SU-DHL-6 (cell line): ENCODE results near the gene TOM1L2.

Source experiments
- H2AFZ ChIP-seq: fragments of 200-600 bp; sonication (generic); 2 replicates; pipeline ENCODE4 v1.6.1; 2014; ENCODE audit warnings: low read depth, mild to moderate bottlenecking, moderate library complexity, mixed read lengths, antibody characterized with exemption, low read length; ENCODE audit not compliant: severe bottlenecking
- H3F3A ChIP-seq: fragments of 200-600 bp; shearing (Covaris generic); 2 replicates; pipeline ENCODE4 v1.6.0; 2016; ENCODE audit warnings: antibody characterized with exemption, mild to moderate bottlenecking; ENCODE audit not compliant: insufficient read depth
- H3K27ac ChIP-seq: fragments of 200-600 bp; sonication (generic); 2 replicates; pipeline ENCODE4 v1.5.1; 2016; ENCODE audit warnings: low read depth, mild to moderate bottlenecking, low read length, moderate library complexity, mixed read lengths
- H3K27me3 ChIP-seq: fragments of 200-600 bp; sonication (generic), shearing (Covaris generic); 2 replicates; pipeline ENCODE4 v1.6.0; 2014; ENCODE audit warnings: mild to moderate bottlenecking, low read length
- H3K36me3 ChIP-seq: fragments of 200-600 bp; sonication (generic); 2 replicates; pipeline ENCODE4 v1.6.1; 2014; ENCODE audit warnings: mild to moderate bottlenecking, low read length, mixed read lengths
- H3K4me2 ChIP-seq: fragments of 300-600, 200-600 bp; shearing (Covaris generic), sonication (generic); 2 replicates; pipeline ENCODE4 v1.6.0; 2014; ENCODE audit warnings: low read length, low read depth, mild to moderate bottlenecking; ENCODE audit not compliant: poor library complexity, severe bottlenecking
- H3K4me3 ChIP-seq: fragments of 200-600 bp; sonication (generic); 2 replicates; pipeline ENCODE4 v1.5.1; 2014; ENCODE audit warnings: antibody characterized with exemption, low read length, mild to moderate bottlenecking, mixed read lengths; ENCODE audit not compliant: insufficient read depth, poor library complexity, severe bottlenecking
- H3K79me2 ChIP-seq: fragments of 200-600 bp; sonication (generic); 2 replicates; pipeline ENCODE4 v1.6.1; 2014; ENCODE audit warnings: mild to moderate bottlenecking, low read length, moderate library complexity; ENCODE audit not compliant: insufficient read depth
- H3K9ac ChIP-seq: fragments of 200-600 bp; sonication (generic); 2 replicates; pipeline ENCODE4 v1.7.0; 2014; ENCODE audit warnings: mild to moderate bottlenecking, low read length
- H3K9me2 ChIP-seq: fragments of 200-600 bp; sonication (generic); replicated peaks from 2 replicates; pipeline ENCODE4 v1.6.1; 2014; ENCODE audit warnings: low read length; ENCODE audit not compliant: insufficient read depth
- H3K9me3 ChIP-seq: fragments of 200-600 bp; sonication (generic); 2 replicates; pipeline ENCODE4 v1.6.1; 2014; ENCODE audit warnings: low read length, mixed read lengths; ENCODE audit not compliant: insufficient read depth
- H4K20me1 ChIP-seq: fragments of 200-600 bp; sonication (generic); 2 replicates; pipeline ENCODE4 v1.6.1; 2014; ENCODE audit warnings: low read depth, mild to moderate bottlenecking, antibody characterized with exemption, low read length, moderate library complexity, mixed read lengths
- CTCF ChIP-seq: fragments of 200-600 bp; sonication (generic); IDR thresholded peaks from one replicate; pipeline ENCODE4 v1.5.1; 2017; ENCODE audit warnings: antibody characterized with exemption, mild to moderate bottlenecking, low read length, moderate library complexity; ENCODE audit not compliant: insufficient read depth, poor library complexity, severe bottlenecking
- EZH2phosphoT487 ChIP-seq: fragments of 200-600 bp; sonication (generic), shearing (Covaris generic); conservative IDR thresholded peaks from 2 replicates; pipeline ENCODE4 v1.6.1; 2018; ENCODE audit warnings: mild to moderate bottlenecking, antibody characterized with exemption, low read length, moderate library complexity, mixed read lengths

The TOM1L2 gene

GRCh38 chr17:17843096-17843495 lies 129.1 kb downstream of the TOM1L2 start:
- H3K79me2 ChIP-seq: no peaks in the 10 kb centered on the region
- no peak for TF ChIP-seq CTCF
- TF ChIP-seq EZH2phosphoT487: no peak

GRCh38 chr17:17842111-17842876 lies 129.9 kb downstream of the TOM1L2 start:
- Histone ChIP-seq H3K9me2 (no peaks in the 10 kb centered on the region), H3K9ac (no peak overlapping the region), H3K27me3 (no peaks in the 10 kb centered on the region), H3K36me3 (no peaks in the 10 kb centered on the region), H3K79me2 (no peaks in the 10 kb centered on the region), H3K4me2 (no peak overlapping the region), H3K27ac (no peak overlapping the region), H3K9me3 (no peaks in the 10 kb centered on the region), H4K20me1 (no peaks in the 10 kb centered on the region), H3K4me3 (no peak overlapping the region), H2AFZ (no peak overlapping the region), H3F3A (0 out of 2 replicates have a peak, but pooled peaks cover 8% of the 10 kb centered on the region)
- TF ChIP-seq CTCF: no peak

More at GRCh38 chr17:17843096-17843495, 129.1 kb downstream of the TOM1L2 start:
- Histone ChIP-seq H3K9me2 (no peaks in the 10 kb centered on the region), H3K4me3 (no peak overlapping the region), H3K4me2 (no peak overlapping the region), H3K9ac (no peak overlapping the region), H4K20me1 (no peaks in the 10 kb centered on the region), H3K27me3 (no peaks in the 10 kb centered on the region), H3K27ac (no peak overlapping the region), H3F3A (0 out of 2 replicates have a peak, but pooled peaks cover 6% of the 10 kb centered on the region), H3K9me3 (no peaks in the 10 kb centered on the region), H3K36me3 (no peaks in the 10 kb centered on the region), H2AFZ (no peak overlapping the region)

- no peak overlapping the region for H2AFZ ChIP-seq
- H3K27ac ChIP-seq: no peak overlapping the region
- no peak overlapping the region for H3K9ac ChIP-seq
- no peaks in the 10 kb centered on the region for H3K36me3 ChIP-seq
- 0 out of 2 replicates have a peak, but pooled peaks cover 8% of the 10 kb centered on the region for H3F3A ChIP-seq
- no peak overlapping the region for H3K4me3 ChIP-seq
- no peaks in the 10 kb centered on the region for H3K27me3 ChIP-seq
- H4K20me1 ChIP-seq: no peaks in the 10 kb centered on the region
- H3K9me3 ChIP-seq: no peaks in the 10 kb centered on the region
- TF ChIP-seq EZH2phosphoT487: no peak
- no peak for TF ChIP-seq CTCF
- no peaks in the 10 kb centered on the region for H3K79me2 ChIP-seq
- no peak overlapping the region for H3K4me2 ChIP-seq
- no peaks in the 10 kb centered on the region for H3K9me2 ChIP-seq
Observed at GRCh38 chr17:17841601-17842025, 130.6 kb downstream of the TOM1L2 start.
